Lower leg skin (tissue), 3 donors: ENCODE data around the gene BCAP31.
"Not testable (repeated sequence)": the region's sequence is repeated elsewhere in the genome, so short reads cannot be mapped to it uniquely, and the experiment has no call there.

Experiments
- POLR2A ChIP-seq, 2 donors: fragments of 450-650 bp; IDR thresholded peaks; one replicate each; pipeline ENCODE4 v1.6.1; 2016 to 2017; ENCODE audit warnings: antibody characterized with exemption in 2 of 2, mild to moderate bottlenecking in 1 of 2, moderate library complexity in 1 of 2
- TF ChIP-seq, protein P1 (sequence below), 3 donors: fragments of 450-650 bp; IDR thresholded peaks; one replicate each; pipeline ENCODE4 v1.5.1; 2016; ENCODE audit warnings: antibody characterized with exemption in 3 of 3, mild to moderate bottlenecking in 3 of 3, moderate library complexity in 2 of 3

DNA sequence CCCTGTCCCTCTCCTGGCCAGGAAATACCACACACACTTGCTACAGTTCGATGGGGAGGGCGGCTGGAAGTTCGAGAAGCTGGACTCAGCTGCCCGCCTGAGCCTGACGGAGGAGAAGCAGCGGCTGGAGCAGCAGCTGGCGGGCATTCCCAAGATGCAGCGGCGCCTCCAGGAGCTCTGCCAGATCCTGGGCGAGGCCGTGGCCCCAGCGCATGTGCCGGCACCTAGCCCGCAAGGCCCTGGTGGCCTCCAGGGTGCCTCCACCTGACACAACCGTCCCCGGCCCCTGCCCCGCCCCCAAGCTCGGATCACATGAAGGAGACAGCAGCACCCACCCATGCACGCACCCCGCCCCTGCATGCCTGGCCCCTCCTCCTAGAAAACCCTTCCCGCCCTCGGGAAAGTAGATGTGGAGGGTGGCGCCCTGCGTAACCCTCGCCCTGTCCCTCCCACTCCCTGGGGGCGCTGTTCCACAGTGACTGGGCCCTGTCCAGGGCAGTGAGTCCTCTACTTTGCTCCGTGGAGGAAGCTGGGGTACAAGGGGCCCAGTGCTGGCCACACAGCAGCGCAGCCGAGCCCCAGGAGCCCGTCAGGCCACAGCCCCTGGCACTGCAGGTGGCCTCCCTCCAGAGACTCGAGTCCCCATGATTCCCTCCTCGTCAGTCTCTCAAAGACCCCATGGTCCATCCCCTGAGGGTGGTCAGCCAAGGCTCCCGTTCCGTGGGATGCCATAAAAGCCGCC lies 19.5 kb upstream of the BCAP31 start:
- TF ChIP-seq, protein P1, sequence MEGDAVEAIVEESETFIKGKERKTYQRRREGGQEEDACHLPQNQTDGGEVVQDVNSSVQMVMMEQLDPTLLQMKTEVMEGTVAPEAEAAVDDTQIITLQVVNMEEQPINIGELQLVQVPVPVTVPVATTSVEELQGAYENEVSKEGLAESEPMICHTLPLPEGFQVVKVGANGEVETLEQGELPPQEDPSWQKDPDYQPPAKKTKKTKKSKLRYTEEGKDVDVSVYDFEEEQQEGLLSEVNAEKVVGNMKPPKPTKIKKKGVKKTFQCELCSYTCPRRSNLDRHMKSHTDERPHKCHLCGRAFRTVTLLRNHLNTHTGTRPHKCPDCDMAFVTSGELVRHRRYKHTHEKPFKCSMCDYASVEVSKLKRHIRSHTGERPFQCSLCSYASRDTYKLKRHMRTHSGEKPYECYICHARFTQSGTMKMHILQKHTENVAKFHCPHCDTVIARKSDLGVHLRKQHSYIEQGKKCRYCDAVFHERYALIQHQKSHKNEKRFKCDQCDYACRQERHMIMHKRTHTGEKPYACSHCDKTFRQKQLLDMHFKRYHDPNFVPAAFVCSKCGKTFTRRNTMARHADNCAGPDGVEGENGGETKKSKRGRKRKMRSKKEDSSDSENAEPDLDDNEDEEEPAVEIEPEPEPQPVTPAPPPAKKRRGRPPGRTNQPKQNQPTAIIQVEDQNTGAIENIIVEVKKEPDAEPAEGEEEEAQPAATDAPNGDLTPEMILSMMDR (IDR thresholded peaks at IDR 0.05): not testable (repeated sequence)
- not testable (repeated sequence) for TF ChIP-seq POLR2A (IDR thresholded peaks at IDR 0.05)
